GM21526 (cell line): ENCODE data around the gene MORN1.
A peak's percentile ranks its signal among the peaks of the same experiment; 100 is the strongest.
"Not testable (repeated sequence)": the region's sequence is repeated elsewhere in the genome, so short reads cannot be mapped to it uniquely, and the experiment has no call there.

Source experiments
- ATAC-seq: cut with Tn5 transposase; IDR thresholded peaks from one replicate; pipeline ENCODE4 v1.9.1; 2021; ENCODE audit warnings: moderate library complexity; ENCODE audit not compliant: unreplicated experiment, low FRiP score

The MORN1 gene

DNA sequence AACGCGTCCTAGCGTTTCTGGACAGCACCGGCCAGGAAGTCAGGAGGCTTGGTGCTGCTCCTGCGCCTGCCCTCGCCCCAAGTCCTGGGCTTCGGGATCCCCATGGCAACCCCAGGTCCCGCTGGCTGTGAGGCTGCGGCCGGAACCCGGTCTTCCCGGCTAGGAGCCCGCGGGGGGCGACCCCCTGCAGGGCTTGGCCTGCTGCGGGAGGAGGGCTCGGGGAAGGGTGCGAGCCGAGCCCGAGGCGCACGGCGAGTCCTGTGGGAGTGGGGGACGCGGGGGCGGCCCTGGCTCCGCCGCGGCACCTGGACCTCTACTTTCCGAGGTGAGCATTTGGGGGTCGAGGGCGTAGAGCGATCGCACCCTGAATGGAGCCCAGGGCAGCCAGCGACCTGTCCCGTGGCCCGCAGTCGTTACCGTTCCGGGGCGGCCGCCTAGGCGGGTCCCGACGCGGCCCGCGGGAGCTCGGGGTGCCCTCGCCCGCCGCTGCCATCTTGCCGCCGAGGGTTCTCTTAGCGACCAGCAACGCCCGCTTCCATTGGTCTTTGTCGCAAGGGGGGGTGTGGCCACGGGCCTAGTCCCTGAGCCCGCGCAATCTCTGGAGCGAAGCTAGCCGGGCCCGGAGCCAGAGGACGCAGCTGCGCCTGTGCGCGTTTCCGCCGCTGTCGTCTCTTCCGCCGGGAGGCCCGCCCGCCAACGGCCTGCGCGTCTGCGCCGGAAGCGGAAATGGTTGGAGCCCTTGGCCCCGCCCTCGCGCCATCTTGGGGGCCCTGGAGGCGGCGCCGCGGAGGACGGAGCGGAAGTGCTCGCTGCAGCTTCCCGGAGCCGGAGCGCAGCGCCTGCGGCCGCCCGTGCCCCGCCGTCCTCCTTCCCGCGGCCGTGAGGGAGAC is at the start of gene MORN1, which contains the start of gene RER1:
TSS of gene MORN1 (minus strand) at position 514 of the 890 bp plus-strand sequence. CDS start at position 493, 21 bp downstream.
TSS of gene RER1 (plus strand) at position 801 of the 890 bp plus-strand sequence. CDS start 3,950 bp downstream, outside the sequence.
- peak; percentile 77 for ATAC-seq

DNA sequence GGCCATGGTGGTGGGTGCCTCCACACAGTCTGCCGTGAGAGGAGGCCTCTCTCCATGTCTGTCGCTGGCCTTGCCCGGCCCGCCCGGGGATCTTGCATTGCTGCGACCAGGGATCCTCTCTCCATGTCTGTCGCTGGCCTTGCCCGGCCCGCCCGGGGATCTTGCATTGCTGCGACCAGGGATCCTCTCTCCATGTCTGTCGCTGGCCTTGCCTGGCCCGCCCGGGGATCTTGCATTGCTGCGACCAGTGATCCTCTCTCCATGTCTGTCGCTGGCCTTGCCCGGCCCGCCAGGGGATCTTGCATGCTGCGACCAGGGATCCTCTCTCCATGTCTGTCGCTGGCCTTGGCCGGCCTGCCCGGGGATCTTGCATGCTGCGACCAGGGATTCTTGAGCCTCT is 49.0 kb upstream of the MORN1 start:
- not testable (repeated sequence) for ATAC-seq

DNA sequence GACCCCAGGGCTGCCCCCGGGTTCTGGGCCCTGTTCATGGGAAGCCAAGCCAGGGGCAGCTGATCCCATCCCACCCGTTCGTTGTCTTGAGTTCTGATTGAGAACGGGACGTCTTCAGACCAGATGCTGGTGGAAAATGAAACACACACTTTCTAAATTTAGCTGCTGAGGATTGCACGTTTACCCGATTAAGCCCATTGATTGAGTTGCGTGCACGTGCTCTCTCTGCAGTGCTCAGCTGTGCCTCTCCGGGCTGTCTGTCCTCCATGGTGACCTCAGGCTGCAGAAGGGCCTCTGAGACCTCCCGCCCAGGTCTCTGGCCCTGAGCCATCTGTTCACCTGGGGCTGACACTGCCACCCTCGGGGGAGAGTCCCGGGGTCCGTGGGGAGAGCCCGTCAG is 48.0 kb upstream of the MORN1 start:
- no peak for ATAC-seq

DNA sequence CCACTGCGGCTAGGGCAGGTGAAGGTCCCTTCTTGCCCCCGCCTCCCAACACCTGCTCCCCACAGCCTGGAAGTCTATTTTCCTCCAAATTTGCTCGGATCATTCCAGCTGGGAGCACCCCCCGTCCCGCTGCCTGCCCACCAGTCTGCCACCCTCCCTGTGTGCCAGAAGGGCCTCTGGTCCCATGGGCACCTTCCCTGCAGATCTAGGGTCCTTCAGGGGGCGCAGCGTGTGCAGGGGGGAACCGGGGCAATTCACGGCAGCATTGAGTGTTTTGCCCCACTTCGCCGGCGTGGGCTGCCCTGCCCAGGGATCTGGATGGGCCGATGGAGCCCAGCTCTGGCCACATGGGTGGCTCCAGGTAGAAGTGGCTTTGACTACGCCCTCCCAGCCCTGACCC is 47.3 kb upstream of the MORN1 start:
- no peak for ATAC-seq

DNA sequence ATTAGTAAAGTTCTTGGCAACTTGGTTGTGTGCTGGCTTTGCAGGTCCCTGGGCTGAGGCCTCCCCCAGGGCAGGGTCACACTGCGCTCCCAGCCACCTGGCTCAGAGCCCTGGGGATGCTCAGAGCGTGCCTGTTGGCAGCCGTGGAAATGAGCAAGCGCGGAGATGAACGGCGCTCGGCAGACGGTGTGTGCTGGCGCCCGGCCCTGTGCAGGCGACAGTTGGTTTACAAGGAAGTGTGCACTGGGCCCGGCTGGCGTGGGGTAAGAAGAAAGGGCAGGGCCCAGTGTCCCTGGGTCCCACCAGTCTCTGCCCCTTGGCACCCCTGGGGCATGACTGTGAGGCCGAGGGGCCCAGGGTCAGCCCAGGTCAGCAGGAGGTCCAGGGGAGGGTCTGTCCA is 46.7 kb upstream of the MORN1 start:
- no peak for ATAC-seq

DNA sequence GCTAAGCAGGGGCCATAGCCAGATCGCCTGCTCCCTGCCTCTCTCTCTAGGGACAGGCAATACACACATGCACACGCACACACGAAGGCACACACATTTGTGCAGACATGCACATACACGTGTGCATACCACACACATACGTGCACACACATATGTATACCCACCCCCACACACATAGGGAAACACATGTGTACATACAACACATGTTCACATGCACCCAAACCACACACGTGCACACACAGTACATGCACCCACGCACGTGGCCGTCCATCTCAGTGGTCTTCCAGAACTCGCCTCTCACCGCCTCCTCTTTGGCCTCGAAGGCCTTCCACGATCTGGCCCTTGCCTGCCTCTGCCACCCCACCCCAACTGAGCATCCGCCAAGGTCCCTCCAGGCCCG is 46.3 kb upstream of the MORN1 start:
- ATAC-seq = no peak

DNA sequence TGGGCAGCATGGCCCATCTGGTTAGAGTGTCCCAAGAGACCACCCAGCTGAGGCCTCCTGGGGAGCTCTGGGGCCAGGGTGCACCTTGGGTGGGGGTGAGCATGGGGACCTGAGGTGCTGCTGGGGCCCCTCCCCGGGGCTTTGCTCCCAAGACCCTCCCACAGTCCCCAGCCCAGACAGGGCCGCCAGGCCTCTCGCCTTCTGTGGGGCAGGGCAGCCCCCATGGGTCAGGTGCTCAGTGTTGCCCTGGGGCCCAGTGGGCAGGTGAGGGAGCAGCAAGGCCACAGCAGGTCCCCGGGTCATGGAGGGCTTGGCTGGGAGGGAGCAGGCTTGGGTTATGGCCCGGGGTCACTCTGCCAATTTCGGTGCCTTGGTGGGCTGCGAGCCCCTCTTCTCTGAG is 45.5 kb upstream of the MORN1 start:
- ATAC-seq = no peak

DNA sequence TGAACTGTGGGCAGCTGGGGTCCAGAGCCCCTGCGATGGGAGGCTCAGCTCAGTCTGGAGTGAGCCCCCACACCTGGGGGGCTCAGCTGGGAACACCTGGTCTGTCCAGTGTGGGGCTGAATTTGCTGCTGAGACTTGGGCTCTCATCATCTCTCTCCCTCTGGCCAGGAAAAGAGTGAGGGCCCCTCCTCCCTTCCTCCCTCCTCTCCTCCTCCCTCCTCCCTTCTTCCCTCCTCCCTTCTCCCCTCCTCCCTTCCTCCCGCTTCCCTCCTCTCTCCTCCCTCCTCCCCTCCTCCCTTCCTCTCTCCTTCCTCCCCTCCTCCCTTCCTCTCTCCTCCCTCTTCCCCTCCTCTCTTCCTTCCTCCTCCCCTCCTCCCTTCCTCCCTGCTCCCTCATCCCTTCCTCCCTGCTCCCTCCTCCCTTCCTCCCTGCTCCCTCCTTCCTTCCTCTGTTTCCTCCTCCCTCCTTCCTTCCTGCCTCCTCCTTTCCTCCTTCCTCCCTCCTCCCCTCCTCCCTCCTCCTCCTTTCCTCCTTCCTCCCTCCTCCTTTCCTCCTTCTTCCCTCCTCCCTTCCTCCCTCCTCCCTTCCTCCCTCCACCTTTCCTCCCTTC is 44.5 kb upstream of the MORN1 start:
- no peak for ATAC-seq

DNA sequence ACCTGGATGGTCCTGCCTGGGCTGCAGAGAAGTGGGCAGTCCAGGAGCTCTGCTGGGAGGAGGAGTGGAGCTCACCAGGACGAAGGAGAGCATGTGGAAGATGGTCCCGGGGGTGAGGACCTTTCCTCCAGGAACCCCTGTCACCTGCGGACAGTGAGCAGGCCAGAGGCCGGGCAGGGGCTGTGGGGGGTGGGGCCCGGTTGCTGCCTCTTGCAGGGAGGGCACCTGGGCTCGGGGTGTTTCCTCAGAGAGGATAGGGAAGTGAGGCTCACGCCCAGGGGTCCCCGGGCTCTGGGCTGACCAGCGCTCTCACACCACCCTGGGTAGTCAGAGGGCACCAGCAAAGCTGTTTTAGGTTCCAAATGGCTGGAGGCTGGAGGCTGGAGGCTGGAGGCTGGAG is 43.7 kb upstream of the MORN1 start:
- no peak for ATAC-seq

DNA sequence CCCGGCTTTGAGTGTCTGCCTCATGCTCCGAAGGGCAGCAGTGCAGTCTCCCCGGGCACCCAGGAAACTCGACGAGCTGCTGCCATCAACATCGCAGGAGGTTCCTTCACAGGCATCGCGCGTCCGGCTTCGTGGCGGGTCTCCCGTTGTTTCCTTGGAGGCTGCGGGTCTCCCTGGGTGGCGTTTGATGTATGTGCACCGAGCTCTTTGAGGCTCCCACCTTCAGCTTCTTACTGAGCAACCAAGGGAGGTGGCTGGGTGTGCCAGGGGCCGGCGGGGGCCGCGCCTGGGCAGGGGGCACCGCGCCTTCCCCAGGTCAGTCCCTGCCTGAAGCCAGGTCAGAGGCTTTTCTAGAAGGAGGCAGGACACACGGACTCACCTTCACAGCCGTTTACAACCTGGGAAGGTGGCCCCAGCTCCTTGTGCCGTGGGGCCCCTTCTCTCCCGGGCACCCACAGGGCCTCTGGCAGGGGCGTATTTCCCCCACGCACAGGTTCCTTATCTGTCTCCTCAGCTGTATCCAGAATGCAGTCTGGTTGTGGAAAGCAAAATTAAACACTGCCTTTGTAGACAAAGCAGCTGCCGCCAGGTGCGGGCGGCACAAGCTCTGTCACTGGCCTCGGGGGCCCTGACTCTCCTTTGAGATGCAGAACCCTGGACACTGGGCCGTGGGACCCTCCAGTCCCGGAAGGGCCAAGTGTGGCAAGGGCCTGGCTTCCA is 42.7 kb upstream of the MORN1 start:
- ATAC-seq = no peak

DNA sequence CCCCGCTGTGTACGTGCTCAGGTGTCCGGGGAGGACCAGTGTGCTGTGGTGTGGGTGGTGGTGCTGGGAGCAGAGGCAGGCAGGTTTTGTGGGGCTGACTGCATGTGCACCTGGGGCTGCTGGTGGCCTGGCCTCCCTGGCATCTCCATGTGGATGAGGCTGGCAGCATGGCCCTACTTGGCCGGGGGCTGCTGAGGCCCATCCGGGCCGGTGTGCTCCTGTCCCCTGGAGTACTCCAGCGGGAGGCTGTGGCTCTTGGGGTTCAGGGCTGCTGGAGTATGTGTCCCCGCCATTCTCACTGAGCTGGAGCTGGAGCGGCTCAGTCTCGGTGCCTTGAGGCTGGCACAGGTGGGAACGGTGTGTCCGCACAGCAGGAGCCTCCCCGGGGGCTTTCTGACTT is 41.8 kb upstream of the MORN1 start:
- ATAC-seq = no peak

DNA sequence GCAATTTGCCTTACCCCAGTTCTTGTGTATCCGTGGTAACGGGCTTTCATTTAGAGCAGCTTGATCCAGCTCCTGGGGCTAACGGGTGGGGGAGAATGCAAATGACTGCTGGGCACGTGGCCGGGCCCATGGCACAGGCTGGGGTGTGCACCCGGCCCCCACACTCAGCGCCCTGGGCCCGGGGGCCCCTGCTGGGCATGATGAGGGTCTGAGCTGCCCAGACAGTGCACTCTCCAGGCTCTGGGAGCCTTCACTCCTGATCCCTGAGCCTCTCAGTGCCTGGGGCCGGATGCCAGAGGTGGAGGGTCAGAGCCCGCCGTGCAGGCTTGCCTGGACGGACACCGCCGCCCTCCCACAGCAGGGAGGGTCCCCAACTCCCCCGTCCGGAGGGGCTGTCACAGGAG is 41.1 kb upstream of the MORN1 start:
- no peak for ATAC-seq

DNA sequence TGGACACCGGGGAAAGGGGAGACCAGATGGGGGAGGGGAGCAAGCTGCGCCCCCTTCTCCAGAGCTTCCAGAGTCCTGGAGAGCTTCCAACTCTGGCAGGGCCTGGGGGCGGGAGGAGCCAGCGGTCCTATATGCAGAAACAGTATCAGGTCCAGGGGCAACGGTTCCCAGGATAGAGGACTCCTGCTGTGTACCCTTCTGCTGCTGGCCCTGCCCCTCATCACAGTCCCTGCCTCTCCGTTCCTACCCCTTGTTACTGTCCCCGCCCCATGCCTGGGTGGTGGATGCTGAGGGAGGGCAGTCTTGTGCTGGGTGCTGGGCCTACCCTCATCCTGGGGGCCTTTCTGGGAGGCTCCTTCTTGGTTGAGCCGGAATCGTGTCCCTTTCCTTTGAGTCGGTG is 40.2 kb upstream of the MORN1 start:
- no peak for ATAC-seq

DNA sequence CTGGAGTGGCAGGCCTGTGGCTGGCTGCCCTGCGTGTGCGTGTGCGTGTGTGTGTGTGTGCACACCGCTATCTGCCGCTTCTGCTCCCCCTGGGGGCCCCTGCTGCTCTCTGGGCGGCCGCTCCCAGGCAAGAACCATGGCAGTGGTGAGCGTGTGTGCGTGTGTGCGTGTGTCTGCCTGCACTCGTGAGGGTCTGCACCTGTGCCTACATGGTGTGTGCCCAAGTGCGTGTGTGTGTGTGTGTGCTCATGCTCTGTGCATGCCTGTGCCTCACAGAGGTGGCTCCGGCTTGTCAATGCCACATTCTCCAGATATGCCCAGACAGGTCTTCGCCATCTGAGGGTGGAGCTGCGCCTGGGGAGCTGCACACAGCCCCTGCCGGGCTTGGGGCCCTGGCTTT is 39.7 kb upstream of the MORN1 start:
- no peak for ATAC-seq

DNA sequence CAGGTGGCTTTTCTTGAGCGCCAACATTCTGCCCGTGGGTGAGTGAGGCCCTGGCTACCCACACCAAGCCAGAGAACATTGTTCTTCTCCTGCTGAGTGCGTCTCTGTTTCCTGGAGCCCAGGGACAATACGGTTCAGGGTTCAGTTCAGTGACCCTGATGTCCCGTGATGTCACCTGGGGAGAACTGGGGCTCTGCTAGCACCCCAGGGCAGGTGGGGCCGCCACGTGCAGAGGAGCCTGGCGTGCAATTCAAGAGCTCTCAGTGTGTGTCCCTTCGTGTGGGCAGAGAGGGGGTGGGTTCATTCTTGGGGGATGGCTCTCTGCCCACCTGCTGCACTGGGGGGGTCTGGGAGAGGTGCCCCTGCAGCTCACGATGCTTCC is 39.2 kb upstream of the MORN1 start:
- ATAC-seq = no peak

DNA sequence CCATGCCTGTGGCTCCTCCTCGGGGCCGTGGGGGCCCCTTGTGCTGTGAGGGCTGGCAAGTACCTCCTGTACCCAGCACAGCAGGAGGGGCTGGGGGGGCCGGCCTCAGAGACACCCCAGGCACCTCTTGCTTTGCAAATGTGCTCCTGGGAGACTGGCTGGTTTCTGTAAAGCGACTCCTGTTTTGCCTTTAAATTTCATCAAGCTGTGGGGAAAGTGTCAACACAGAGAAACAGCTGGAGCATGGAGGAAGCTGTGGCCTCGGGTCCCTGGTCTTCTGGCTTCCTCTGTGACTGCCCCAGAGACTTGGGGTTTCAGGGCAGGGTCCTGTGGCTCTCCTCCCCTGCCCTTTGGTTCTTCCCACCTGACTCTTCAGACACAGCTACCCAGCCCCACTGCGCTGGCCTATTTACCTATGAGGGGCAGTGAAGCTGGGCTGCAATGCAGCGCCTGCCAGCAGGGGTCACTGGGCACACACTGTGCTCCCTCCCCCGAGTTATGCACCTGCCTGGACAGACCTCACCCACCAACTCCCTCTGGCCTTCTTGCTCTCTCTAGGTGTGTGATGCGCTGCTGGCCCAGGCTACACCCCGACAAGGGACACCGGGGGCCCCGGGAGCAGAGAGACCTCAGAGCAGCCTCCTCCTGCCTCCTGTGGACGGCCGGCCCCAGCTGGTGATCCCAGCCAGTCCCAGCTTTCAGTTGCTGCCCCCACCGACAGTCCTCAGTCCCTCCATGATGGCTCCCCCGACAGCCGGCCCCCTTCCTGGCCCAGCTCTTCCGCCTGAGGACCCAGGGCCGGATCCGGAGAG is 38.6 kb upstream of the MORN1 start:
- ATAC-seq = no peak

DNA sequence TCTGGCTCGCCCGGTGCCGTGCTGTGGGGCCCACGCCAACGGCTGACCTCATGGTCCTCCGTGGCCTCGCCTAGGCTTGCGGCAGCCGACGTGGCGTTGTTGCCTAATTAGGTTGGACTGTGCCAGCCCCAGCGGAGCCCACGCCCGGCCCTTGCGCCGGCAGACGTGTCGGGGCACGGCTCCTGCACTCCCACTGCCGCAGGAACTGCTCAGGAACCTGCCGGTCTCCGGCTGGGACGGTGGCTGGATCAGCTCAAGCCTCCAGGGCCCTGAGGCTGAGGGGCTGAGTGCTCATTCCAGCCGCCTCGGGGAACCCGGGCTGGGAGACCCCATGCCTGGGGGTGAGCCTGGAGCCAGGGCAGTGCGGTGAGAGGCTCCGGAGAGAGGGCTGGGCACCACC is 37.1 kb upstream of the MORN1 start:
- ATAC-seq = no peak

DNA sequence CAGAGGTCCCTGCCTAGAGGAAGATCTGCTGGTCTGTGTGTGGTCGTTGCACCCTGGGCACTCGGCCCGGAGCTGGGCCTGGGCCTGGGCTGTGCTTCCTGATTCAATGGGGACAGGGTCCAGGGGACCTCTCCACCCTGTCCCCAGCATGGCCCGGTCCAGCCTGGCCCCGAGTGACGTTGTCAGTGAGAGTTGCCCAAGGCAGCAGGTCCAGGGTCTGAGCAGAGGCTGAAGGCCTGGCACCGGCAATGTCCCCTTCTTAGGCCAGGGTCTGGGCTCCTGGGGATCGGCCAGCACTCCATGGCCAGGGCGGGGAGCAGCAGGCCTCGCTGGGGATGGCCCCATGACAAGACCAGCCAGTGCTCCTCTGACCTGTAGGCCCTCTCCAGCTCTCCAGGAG is 36.6 kb upstream of the MORN1 start:
- ATAC-seq = no peak

DNA sequence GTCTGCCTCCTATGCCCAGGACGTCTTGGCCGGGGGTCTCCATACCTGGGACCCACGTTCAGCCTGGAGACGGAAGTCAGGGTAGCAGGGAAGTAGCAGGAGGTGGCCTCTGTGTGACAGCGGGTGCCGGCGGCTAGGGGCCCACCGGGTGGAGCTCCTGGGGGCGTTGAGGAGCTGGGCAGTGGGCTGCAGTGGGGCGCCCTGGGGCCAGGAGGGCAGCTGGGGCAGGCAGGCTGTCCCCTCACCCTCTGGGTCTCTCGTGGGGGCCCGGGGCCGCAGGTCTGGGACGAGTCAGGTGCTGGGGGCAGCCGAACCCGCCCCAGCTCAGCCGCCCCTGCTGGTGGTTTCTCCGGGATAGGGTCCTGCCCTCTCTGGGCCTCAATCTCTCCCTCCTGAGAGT is 35.7 kb upstream of the MORN1 start:
- ATAC-seq = no peak

DNA sequence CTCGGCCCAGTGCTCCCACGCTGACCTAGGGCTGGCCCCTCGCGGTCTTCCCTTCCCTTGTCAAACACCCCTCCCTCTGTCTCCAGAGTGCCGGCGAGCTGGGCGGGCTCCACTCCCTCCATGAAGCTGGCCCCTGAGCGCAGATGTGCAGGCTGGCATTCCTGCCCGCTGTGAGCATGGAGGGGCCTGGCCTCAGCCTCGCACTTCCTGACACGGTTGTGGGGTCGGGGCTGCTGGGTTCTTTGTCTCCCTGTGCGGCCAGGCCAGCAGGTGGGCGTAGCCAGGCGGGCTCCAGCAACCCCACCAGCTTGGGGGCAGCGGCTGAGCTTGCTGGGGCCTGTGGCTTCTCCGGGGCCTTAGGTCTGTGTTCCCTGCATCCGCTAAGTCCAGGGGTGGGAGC is 35.2 kb upstream of the MORN1 start:
- ATAC-seq = no peak

DNA sequence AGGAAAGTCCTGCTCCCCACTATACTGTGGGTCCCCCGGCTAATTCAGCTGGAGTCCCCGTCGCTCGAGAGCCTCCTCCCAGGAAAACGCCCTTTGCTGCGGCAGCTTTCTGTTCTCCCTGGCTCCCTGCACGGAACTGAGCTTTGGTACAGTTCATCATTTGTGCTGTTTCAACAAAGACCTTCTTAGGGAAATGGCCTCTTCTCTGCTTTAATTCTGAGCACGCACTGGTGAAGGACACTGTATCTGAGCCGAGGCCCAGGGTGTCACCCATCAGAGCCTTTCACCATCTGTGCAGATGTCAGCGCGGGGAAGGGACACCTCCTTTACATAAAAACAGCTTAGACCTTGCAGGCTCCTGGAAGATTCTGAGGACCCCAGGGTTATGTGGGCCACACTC is 34.5 kb upstream of the MORN1 start:
- no peak for ATAC-seq
